T-helper 2 cell treated with Interferon-gamma antibody and Interleukin-4, amounts not matched to agents 5 μg/mL and 100 μg/mL, for 36 hours (primary cell): ENCODE results near the gene DEPDC5.

ENCODE experiments used
- DNase-seq: peaks from one replicate; pipeline ENCODE4 v3.0.0; 2021; ENCODE audit warnings: low spot score
- H3K27ac Mint-ChIP-seq: one replicate; pipeline ENCODE4 v1.8.0; 2021; ENCODE audit warnings: mild to moderate bottlenecking, mixed read lengths
- H3K27me3 Mint-ChIP-seq: one replicate; pipeline ENCODE4 v1.8.0; 2021; ENCODE audit warnings: low read depth, mixed read lengths
- H3K36me3 Mint-ChIP-seq: one replicate; pipeline ENCODE4 v1.8.0; 2021; ENCODE audit warnings: low read depth, mixed read lengths
- H3K4me1 Mint-ChIP-seq: one replicate; pipeline ENCODE4 v1.8.0; 2021; ENCODE audit warnings: low read depth, mixed read lengths
- H3K4me3 Mint-ChIP-seq: one replicate; pipeline ENCODE4 v1.8.0; 2022; ENCODE audit warnings: mild to moderate bottlenecking, moderate library complexity, mixed read lengths
- H3K9me3 Mint-ChIP-seq: one replicate; pipeline ENCODE4 v1.8.0; 2021; ENCODE audit warnings: mixed read lengths

The DEPDC5 gene

DNA sequence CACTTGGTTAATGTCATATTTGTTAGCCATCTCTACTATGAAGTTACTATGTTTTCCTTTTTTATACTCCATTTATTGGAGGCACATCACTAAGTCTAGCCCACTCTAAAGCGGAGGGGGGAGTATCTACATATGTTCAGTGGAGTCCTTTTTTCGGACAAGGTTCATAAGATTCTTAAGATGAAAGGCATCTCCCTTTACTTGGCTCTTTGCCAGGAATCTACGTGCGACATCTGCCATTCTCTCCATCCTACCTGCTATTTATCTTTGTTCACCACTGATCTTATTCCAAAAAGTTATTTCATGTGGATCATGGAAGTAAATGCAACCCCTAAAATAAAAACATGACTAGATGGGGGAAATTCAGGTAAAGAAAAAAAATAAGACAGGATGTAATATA, 113.1 kb downstream of the DEPDC5 start:
- Mint-ChIP-seq H3K9me3 (no peaks in the 10 kb centered on the region), H3K36me3 (no peaks in the 10 kb centered on the region), H3K4me3 (no peak overlapping the region), H3K27ac (no peak overlapping the region), H3K4me1 (peaks cover 6% of the 10 kb centered on the region), H3K27me3 (no peaks in the 10 kb centered on the region)
- DNase-seq: no peak

DNA sequence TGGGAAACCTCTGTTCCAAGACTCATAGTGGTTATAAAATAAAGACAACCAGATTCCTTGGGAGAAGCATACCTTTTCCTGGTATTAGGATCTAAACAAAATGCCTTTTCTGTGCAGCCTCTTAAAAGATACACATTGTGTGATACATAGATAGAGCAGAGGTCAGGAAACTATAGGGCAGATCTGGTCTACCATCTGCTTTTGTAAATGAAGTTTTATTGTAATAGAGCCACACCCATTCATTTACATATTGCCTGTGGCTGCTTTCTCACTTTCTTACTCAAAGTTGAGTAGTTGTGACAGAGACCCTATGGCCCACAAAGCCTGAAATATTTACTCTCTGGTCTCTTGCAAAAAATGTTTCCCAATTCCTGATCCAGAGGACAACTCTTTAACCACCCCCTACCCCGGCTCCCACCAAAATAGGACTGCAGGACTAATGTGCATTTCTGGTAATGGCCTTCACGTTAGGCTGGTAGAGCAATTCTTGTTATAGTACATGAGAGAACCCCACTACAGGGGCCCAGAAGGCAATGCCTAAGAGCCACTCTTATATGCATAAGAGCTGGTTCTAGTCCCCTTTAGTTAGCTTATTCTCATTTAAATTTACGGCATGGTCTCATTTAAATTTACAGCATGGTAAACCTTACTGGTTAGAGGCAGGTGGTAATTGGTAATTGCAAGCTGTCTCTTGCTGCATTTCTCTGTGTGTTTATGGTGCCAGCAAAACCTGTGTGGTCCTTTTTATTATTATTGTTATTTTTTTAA, 113.8 kb downstream of the DEPDC5 start:
- H3K27ac Mint-ChIP-seq: no peak overlapping the region
- no peak for DNase-seq
- peaks cover 2% of the 10 kb centered on the region for H3K36me3 Mint-ChIP-seq
- no peak overlapping the region for H3K4me3 Mint-ChIP-seq
- peaks cover 6% of the 10 kb centered on the region for H3K4me1 Mint-ChIP-seq
- no peaks in the 10 kb centered on the region for H3K27me3 Mint-ChIP-seq
- no peaks in the 10 kb centered on the region for H3K9me3 Mint-ChIP-seq

DNA sequence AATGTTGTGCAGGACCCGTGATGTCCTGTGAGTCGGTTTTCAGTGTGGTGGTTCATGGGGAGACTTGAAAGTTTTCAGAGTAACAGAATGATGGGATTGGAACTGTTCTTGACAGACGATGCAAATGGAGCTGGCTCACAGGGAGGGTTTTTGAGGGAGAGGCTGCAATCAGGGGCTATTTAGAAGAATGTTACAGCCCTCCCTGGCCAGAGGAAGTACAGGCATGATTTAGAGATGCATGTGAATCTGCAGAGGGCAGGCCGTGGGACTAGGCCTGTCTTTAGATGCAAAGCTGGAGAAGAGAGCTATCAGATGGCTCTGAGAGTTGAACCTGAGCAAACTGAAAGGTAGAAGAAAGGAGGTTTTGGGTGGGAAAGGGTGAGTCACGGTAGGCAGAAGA, 115.9 kb downstream of the DEPDC5 start:
- Mint-ChIP-seq H3K4me1 (peaks cover 6% of the 10 kb centered on the region), H3K27ac (no peak overlapping the region), H3K36me3 (peaks cover 10% of the 10 kb centered on the region), H3K4me3 (no peak overlapping the region), H3K27me3 (no peaks in the 10 kb centered on the region), H3K9me3 (no peaks in the 10 kb centered on the region)
- DNase-seq: no peak

DNA sequence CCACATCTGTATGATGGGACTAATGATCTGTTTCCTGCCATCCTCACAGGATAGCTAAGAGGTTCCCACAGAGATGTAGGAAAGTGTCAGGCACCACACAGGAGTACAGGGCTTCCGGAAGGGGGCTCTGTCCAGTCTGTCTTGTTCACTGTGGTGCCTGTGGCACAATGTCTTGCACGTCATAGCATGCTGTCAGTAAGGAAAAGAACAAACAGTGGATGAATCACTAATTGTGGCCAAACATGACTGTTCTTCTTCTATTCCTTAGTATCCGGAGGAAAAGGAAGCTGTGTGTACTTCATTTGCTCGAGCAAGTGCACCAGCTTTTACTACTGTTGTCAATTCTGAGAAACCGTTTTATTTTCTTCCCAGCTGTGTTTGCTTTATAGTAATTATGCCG, 117.1 kb downstream of the DEPDC5 start:
- no peak for DNase-seq
- no peaks in the 10 kb centered on the region for H3K9me3 Mint-ChIP-seq
- peaks cover 6% of the 10 kb centered on the region for H3K4me1 Mint-ChIP-seq
- no peak overlapping the region for H3K4me3 Mint-ChIP-seq
- H3K36me3 Mint-ChIP-seq: peaks cover 12% of the 10 kb centered on the region
- no peaks in the 10 kb centered on the region for H3K27me3 Mint-ChIP-seq
- no peak overlapping the region for H3K27ac Mint-ChIP-seq

DNA sequence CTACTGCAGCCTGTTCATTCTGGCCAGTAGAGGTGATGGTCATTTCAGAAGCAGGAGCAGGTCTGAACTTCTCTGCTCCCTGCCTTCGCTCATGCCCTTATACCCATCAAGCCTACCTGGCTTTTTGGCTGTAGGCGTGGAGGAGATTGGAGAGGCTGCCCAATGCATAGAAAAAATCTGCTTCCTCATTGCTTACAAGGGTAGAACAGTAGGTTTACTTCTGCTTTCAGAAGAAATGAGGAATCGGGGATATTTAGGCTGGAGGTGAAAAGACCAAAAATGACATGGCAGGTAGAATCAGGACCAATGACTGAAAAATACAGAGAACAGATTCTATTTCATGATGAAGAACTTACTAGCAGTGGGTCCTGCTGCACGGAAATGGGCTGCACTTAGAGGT, 117.7 kb downstream of the DEPDC5 start:
- no peaks in the 10 kb centered on the region for H3K9me3 Mint-ChIP-seq
- peaks cover 13% of the 10 kb centered on the region for H3K36me3 Mint-ChIP-seq
- no peaks in the 10 kb centered on the region for H3K27me3 Mint-ChIP-seq
- no peak overlapping the region for H3K4me3 Mint-ChIP-seq
- H3K4me1 Mint-ChIP-seq: peaks cover 6% of the 10 kb centered on the region
- DNase-seq: no peak
- H3K27ac Mint-ChIP-seq: no peak overlapping the region

DNA sequence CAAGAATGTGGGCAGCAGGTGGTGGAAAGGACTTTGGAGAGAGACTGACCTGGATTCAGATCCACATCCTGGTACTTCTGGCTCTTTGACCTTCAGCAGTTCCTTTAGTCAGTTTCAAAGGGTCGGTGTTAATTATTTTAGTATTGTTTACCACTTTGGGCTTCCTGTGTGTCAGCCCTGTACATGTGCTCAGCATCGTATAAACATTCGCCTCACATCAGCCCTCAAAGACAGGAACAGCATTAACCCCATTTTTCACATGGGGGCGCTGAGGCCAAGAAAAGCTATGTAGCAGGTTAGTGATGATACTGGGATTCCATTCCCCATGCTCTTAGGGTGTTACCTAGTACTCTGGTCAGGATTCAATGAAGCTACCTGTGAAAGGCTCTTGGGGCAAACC, 118.4 kb downstream of the DEPDC5 start:
- H3K4me1 Mint-ChIP-seq: peaks cover 4% of the 10 kb centered on the region
- no peak overlapping the region for H3K4me3 Mint-ChIP-seq
- H3K36me3 Mint-ChIP-seq: peaks cover 13% of the 10 kb centered on the region
- no peaks in the 10 kb centered on the region for H3K27me3 Mint-ChIP-seq
- H3K27ac Mint-ChIP-seq: no peak overlapping the region
- DNase-seq: no peak
- H3K9me3 Mint-ChIP-seq: no peaks in the 10 kb centered on the region

DNA sequence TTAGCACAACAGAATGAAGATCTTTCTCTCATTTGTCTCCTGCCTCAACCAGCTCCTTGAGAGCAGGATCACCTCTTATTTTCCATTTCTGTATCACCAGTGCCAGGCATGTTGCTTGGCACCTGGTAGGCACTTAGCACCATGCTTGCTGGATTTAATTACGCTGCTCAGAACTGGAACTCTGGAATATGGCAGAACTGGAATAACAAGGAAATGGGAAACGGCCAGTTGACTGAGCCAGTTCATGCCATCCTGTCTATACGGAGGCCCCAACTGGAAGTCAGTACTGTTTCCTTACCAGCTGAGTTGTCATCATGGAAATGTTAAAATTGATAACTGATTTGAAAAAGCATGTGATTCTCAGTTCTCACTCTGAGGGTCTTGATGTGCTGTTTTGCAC, 121.0 kb downstream of the DEPDC5 start:
- no peak for DNase-seq

DNA sequence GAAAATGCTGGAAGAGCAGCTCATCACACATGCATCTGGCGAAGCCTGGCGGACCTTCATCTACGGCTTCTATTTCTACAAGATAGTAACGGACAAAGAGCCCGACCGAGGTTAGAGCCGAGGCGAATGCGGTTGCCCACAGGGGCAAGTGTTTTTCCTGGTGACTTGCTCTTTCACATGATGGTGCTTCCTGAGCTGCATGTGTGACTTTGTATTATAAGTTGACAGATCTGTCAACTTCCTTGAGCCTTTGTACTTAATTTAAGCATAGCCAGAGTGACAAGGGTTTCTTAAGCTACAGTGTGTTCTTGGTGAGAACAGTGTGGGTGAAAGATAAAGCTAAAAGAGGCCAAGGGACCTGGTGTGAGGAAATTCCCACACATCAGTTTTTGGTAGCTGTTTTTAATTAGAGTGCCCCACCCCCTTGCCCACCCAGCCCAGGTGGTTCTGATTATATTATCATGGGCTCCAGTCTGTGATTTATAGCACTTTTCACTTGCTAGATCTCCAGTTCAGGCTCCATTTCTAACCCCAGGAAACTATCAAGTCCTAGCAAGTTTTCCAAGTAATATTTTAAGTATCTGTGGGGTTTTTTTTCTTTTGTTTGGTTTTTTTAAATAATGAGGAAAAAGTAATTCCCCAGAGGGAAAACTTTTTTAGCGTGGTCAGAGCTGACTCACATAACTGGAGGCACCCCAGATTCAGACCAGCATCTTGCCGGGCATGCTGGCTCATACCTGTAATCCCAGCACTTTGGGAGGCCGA, 122.5 kb downstream of the DEPDC5 start:
- Mint-ChIP-seq H3K27me3 (no peaks in the 10 kb centered on the region), H3K36me3 (peaks cover 19% of the 10 kb centered on the region), H3K4me1 (no peaks in the 10 kb centered on the region), H3K27ac (no peak overlapping the region), H3K9me3 (no peaks in the 10 kb centered on the region), H3K4me3 (no peak overlapping the region)
- no peak for DNase-seq

More for the DNA sequence above, 121.0 kb downstream of the DEPDC5 start:
- no peaks in the 10 kb centered on the region for H3K9me3 Mint-ChIP-seq
- no peak overlapping the region for H3K4me3 Mint-ChIP-seq
- no peaks in the 10 kb centered on the region for H3K27me3 Mint-ChIP-seq
- peaks cover 14% of the 10 kb centered on the region for H3K36me3 Mint-ChIP-seq
- no peaks in the 10 kb centered on the region for H3K4me1 Mint-ChIP-seq
- no peak overlapping the region for H3K27ac Mint-ChIP-seq

DNA sequence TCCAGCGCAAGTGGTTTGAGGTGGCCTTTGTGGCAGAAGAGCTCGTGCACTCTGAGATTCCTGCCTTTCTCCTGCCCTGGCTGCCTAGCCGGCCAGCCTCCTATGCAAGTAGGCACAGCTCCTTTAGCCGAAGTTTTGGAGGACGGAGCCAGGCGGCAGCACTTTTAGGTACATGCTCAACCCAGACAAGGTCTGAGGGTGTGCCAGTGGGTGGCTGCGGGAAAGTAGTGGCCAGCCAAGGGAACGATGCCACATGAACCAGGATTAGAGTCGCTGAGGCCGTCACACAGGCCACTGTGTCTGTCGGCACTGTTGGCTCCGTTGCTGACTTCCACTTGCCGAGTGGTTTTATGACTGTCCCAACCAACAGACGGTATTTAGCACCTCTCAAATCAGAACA, 125.8 kb downstream of the DEPDC5 start:
- Mint-ChIP-seq H3K36me3 (peaks cover 19% of the 10 kb centered on the region), H3K4me1 (peaks cover 5% of the 10 kb centered on the region), H3K4me3 (no peak overlapping the region), H3K27ac (no peak overlapping the region), H3K9me3 (no peaks in the 10 kb centered on the region), H3K27me3 (no peaks in the 10 kb centered on the region)
- DNase-seq: no peak

DNA sequence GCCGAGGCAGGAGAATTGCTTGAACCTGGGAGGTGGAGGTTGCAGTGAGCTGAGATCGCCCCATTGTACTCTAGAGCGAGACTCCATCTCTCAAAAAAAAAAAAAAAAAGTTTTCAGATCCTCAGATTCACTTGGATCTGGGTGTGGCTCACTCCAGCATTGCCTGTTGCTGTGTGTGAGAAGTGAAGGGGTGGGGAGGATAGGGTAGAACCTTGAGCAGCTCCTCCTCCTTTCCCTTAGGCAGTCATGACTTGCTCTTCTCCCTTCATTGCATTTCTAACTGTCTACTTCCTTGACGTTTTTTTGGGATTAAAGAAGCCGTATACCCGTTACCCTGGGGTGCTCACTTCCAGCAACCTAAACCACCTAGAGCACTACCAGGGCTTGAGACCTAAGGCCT, 127.4 kb downstream of the DEPDC5 start:
- Mint-ChIP-seq H3K36me3 (peaks cover 16% of the 10 kb centered on the region), H3K4me1 (peaks cover 5% of the 10 kb centered on the region), H3K4me3 (no peak overlapping the region), H3K27ac (no peak overlapping the region), H3K27me3 (no peaks in the 10 kb centered on the region), H3K9me3 (no peaks in the 10 kb centered on the region)
- DNase-seq: no peak

DNA sequence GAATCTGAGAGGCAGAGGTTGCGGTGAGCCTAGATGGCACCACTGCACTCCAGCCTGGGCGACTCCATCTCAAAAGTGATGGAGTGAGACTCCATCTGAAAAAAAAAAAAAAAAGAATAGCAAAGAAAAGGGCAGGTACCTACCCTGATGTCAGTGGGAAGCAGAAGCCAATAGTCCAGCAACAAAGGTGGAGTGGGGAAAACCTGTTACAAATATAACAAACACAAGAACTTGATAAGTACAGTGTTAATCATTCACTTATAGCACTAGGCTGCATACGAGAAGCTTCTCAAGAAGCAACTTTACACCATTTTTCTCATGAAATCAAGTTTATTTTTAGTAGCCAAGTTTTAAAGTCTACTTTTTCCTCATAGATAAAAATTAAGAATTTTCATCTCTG, 128.0 kb downstream of the DEPDC5 start:
- H3K27ac Mint-ChIP-seq: no peak overlapping the region
- H3K36me3 Mint-ChIP-seq: peaks cover 16% of the 10 kb centered on the region
- no peaks in the 10 kb centered on the region for H3K27me3 Mint-ChIP-seq

DNA sequence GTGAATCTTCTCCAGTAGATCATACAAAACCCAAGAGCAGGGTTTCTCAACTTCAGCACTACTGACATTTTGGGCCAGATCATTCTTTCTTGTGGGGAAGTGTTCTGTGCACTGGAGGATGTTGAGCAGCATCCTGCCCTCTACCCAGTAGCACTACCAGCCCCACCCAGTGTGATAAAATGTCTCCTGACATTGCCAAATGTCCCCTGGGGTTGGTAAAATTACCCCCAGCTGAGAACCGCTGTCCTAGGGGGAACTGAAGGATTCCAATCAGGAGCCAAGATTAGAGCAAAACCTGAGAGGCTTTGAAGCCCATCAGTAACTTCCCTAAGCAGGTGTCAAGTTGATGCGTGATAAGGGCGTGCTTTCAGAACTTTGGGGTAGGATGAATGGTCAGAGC, 129.2 kb downstream of the DEPDC5 start:
- no peaks in the 10 kb centered on the region for H3K9me3 Mint-ChIP-seq
- no peaks in the 10 kb centered on the region for H3K27me3 Mint-ChIP-seq
- no peak overlapping the region for H3K4me3 Mint-ChIP-seq
- no peak overlapping the region for H3K27ac Mint-ChIP-seq
- no peak for DNase-seq
- H3K4me1 Mint-ChIP-seq: peaks cover 5% of the 10 kb centered on the region
- H3K36me3 Mint-ChIP-seq: peaks cover 22% of the 10 kb centered on the region

More for the DNA sequence above, 128.0 kb downstream of the DEPDC5 start:
- DNase-seq: no peak
- H3K4me3 Mint-ChIP-seq: no peak overlapping the region
- peaks cover 5% of the 10 kb centered on the region for H3K4me1 Mint-ChIP-seq
- H3K9me3 Mint-ChIP-seq: no peaks in the 10 kb centered on the region

DNA sequence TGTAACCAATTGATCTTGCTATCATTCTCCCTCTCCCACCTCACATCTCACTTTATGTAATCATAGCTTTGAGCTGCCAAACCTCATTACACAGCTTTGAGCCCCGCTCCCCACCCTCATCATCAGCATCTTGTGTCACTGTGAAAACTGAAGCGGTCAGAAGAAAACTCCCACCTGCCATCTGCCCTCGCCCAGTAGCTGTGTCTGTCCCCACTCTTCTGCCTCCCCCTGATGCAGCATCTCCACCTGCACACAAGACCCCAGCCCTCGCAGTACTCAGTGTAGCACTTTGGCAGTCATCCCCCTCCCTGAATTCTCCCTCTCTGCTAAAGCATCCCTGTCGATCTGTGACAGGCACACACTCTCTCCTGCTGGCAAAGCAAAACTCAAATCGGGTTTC, 130.2 kb downstream of the DEPDC5 start:
- peaks cover 22% of the 10 kb centered on the region for H3K36me3 Mint-ChIP-seq
- no peaks in the 10 kb centered on the region for H3K9me3 Mint-ChIP-seq
- H3K4me3 Mint-ChIP-seq: no peak overlapping the region
- peaks cover 5% of the 10 kb centered on the region for H3K4me1 Mint-ChIP-seq
- no peak for DNase-seq
- no peaks in the 10 kb centered on the region for H3K27me3 Mint-ChIP-seq
- H3K27ac Mint-ChIP-seq: no peak overlapping the region

DNA sequence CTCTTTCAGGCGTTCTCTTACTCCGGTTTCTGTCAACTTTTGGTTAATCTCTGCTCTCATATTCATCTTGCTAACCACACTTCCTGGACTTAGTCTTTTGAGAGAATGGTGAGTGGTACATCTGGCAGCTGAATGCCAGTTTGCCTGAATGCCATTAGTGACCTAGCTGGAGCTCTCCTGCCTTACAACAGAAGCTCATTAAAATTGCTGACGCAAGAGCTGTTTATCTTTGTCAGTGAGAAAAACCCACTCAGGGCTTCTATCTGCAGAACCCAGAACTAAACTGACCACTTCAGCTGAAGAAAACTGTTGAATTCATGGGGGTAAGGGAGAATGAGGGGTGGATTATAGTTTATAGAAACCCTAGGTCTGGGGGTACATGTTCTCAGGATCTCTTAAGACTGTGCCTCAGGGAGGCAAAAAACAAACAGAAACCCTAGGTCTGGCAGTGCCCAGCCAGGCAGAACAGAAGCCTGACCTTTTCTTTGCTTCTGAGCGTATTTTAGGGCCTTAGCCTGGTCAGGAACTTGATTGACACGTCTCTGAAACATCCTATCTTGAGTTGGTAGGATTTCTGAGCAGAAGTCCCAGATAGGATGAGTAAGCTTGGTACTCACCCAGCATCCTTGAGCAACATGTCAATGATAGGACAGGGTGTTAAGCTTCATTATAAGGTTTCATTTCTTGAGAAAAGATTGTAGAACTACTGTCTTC, 137.7 kb downstream of the DEPDC5 start:
- no peak for DNase-seq
- H3K4me3 Mint-ChIP-seq: no peak overlapping the region
- peaks cover 4% of the 10 kb centered on the region for H3K4me1 Mint-ChIP-seq
- peaks cover 15% of the 10 kb centered on the region for H3K36me3 Mint-ChIP-seq
- no peaks in the 10 kb centered on the region for H3K9me3 Mint-ChIP-seq
- H3K27ac Mint-ChIP-seq: no peak overlapping the region
- H3K27me3 Mint-ChIP-seq: no peaks in the 10 kb centered on the region
